Fibroblast of upper back skin (primary cell): ENCODE measurements around the gene KLRB1.
"Not testable (repeated sequence)": the region's sequence is repeated elsewhere in the genome, so short reads cannot be mapped to it uniquely, and the experiment has no call there.

ENCODE experiments used
- DNase-seq: peaks from one replicate; pipeline ENCODE4 v3.0.0-alpha.2; 2013

Gene KLRB1

DNA sequence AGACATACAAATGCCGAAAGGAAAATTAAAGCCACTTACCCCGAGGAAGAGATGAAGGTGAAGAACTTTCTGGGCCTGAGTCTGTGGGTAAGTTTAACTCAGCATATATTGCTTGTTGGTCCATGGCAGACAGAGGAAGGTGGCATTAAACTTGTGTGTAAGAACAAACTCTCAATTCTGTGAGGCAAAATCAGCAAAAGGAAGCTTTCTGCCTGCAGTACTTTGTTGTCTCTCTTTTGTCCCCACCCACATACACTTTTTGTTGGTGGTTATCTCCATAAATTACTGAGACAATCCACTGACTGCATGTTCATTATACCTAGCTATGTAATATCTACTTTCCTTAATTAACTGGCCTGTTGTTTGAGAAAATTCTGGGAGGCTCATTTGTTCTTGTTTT, at the start of gene KLRB1:
TSS of gene KLRB1 (minus strand) at position 201 of the 400 bp plus-strand sequence. CDS start at position 124, 77 bp downstream.
- no peak for DNase-seq

DNA sequence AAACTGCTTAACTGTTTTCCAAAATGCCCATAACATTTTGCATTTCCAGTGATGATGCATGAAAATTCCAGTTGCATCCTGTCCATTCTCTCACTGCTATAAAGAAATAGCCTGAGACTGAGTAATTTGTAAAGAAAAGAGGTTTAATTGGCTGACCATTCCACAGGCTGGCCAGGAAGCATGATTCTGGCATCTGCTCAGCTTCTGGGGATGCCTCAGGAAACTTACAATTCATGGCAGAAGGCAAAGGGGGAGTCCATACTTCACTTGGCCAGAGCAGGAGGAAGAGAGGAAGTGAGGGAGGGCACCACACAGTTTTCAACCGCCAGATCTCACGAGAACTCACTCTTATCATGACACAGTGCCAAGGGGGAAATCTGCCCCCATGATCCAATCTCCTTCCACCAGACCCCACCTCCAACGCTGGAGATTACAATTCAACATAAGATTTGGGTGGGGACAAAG, 43.6 kb upstream of the KLRB1 start:
- peak; percentile 80 for DNase-seq

DNA sequence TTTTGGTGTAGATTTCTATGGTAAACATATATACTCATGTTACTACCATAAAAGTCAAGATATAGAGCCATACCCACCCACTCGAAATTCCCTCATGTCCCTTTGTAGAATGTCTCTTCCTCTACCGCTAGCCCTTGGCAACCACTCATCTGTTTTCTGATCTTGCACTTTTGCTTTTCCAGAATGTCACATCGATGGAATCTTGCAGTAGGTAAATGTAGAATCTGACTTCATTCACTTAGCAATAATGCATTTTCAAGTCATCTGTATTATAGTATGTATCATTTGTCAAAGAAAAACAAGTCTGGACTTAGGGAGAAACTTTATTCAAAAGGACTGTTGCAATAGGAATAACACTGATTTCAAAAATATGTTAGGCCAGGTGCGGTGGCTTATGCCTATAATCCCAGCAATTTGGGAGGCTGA, 42.4 kb upstream of the KLRB1 start:
- no peak for DNase-seq

DNA sequence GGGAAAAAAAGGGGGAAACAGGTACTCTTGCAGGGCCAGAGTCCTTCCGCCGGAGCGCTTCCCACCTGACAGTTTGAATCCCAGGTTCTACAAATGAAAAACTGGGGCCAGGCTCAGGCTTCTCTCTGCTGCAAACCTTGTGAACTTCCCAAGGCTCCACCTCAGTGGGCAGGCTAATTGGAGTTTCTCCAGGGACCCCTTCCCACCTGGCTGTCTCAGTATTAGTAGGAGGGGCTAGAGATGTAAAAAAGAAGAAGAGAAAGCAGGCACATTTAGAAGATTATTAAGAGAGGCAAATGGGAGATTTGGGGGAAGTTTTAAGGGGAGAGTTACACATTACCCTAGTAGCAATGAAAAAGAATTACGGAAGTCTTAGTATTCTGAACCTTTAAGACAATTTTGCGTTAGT, 41.8 kb upstream of the KLRB1 start:
- DNase-seq, result no peak

DNA sequence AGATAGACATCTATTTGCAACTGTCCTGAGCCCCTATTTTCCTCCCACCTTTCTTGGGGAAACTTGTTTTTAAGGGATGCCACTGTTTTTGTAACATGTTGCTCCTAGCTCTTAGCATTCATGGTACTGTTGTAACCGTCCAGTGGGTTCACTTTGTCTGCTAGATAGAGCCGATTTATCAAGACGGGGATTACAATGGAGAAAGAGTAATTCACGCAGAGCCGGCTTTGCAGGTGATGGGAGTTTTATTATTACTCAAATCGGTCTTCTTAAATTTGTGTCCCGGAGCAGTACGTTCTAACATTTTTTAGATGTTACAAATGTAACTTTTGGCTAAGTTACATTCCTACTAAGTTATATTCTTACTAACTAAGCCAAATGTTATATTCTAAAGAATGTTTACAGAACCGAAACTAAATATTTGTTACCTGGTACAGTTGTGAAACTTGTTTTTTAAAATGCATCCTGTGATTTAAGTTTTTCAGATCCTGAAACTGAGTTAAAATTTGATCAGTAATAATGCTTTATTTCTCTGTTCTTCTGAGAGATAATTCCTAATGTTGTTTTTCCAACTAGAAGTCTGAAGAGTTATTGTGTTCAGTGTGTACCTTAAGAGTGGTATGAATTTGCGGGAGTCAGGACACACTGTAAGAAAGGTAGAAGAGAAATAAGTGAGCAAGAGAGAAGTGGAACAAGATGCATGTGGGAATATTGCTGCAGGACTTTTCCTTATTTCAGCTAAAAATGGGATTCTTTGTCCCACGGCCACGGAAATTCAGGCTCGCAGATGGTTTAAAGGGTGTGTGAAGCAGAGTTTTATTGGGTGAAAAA, 41.2 kb upstream of the KLRB1 start:
- no peak for DNase-seq

DNA sequence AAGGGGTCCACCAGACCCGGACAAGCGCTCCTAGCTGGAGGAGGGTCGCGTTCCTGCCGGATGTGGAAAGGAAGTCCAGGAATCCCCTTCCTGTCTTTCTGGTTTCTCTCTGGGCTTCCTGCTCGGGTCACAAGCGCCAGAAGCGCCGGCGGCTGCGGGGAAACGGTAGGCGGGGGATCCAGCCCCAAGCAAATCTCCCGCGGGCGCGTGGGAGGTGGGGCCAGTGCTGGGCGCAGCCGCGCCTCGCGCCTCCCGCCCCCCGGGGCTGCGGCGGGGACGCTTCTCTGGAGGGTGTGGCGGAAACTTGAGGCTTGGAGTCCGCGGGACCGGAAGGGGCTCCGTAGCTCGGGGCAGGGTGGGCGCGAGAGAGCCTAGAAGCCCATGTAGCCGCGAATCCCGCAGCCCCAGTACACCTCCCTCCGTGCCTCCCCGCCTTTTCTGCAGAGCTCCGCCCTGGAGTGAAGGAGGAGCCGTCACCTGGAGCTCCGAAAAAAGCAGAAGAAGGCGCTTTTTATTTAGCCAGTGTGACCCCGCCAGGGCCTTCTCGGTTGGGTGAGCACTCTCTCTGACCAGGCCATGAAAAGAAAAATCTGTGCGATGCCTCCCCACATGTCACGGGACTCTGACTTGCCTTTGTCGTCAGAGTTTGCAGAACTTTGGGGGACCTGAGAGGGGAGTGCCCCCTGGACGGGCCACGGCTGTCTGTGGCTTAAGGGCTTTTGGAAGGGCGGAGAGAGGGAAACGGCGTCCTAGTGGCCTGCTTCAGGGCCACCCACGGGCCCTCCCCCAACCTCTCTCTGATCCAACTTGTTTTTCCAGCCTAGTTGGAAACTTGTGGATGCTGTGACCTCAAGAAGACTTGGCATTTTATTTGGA, 40.3 kb upstream of the KLRB1 start:
- peak; percentile 84 for DNase-seq

DNA sequence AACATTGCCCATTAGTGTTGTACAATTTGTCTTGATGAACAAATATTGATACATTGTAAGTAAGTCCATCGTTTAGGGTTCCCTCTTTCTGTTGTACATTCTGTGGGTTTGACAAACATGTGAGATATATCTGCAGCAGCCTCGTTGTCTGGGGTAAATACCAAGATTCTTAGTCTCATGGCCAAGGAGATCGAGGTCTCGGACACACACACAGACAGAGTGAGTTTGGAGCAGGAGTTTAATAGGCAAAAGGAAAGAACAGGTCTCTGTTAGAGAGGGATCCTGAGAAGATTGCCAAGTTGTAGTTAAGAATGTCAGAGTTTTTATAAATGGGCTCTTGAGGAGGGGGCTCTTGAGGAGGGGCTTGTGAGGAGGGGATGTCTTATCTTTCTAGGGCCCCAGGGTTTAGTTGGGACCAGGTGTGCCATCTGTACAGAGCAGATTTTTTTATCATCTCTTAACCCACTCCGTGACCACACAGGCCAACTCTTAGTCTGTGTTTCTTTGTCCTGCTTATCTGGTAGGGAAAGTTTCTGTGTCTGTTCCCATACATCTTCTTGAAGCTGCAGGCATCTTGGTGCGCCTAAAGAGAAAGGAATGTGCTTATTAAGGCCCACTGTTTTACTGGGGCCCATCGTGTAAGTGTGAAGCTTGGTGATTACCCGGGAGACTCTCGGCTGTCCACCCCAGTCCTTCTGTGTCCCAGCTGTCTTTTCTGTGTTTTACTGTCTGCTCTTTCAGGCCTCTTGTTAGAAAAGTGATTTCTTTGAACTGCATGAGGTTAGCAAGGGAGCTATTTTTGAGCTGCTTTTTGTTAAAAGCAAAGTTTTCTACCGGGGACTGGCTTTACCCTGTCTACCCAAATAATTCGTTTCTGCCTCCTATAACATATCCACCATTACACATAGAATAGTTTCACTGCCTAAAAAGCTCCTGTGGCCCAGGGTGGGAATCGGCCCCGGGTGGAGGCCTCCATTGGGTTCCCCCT, 39.4 kb upstream of the KLRB1 start:
- peak; percentile 34 for DNase-seq

DNA sequence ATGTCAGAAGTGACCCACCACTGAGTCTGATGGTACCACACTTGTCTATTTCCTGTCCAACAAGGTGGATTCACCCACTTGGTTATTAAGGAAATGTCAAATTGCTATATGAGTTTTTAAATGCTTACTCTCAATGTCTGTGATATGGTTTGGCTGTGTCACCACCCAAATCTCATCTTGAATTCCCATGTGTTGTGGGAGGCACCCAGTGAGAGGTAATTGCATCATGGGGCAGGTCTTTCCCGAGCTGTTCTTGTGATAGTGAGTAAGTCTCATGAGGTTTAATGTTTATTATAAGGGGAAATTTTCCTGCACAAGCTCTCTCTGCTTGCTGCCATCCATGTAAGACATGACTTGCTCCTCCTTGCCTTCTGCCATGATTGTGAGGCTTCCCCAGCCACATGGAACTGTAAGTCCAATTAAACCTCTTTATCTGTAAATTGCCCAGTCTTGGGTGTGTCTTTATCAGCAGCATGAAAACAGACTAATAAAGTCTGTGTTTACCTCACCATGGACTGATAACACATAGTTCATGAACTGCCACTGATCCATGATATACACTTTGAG, 37.4 kb upstream of the KLRB1 start:
- not testable (repeated sequence) for DNase-seq

DNA sequence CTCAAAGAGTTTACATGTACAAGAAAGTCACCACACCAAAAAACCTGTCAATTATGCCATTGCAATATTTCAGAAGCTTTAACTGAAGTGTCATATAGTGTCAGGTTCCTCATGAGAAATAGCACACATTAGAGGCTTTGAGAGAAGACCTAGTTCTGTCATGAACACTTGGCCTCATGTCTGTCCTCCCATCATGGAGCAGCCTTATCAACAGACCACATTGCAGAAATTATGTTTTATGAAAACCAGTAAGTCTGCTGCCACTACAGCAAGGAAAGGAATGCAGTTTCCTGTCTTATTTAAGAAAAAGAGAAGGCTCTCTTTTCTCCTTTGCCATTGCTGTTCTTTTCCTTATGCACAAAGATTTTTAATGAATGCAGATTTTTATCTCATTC, 35.5 kb upstream of the KLRB1 start:
- DNase-seq, result no peak

DNA sequence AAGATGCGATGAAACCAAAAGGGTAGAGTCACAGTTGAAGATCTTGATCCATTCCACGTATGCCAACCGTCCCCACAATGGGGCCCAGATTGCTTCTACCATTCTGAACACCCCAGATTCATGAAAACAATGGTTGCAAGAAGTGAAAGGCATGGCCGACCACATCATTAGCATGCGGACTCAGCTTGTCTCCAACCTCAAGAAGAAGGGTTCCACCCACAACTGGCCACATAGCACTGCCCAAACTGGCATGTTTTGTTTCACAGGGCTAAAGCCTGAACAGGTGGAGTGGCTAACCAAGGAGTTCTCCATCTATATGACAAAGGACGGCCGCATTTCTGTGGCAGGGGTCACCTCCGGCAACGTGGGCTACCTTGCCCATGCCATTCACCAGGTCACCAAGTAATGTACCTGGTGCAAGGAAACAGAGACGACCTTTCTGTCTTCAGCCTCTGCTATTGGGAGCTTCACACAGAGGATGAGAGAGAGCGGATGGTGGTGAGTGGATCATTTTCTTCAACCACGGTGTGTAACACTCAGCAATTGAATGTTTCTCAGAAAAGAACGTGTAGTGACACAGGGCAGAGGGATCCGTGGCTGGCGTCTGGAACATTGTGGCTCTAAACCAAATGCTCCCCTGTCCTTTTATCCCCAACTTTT, 35.0 kb upstream of the KLRB1 start:
- no peak for DNase-seq

DNA sequence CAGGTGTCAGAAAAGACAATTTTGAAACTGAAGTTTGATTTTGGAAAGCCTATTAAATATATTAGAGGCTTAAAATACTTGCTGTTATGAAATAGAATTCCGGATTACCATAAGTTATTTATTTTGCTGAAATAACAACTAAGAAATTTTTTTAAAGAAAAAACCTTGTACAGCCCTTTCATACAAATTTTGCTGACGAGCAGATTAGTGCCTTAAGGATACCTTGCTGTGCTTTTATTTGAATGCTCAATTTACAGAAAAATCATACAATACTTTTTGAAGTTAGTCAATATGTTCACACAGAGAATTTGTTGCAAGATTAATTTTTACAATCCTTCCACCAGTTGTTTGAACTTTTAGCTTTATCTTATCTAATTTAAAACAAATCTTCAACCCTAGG, 32.3 kb upstream of the KLRB1 start:
- DNase-seq, result no peak

DNA sequence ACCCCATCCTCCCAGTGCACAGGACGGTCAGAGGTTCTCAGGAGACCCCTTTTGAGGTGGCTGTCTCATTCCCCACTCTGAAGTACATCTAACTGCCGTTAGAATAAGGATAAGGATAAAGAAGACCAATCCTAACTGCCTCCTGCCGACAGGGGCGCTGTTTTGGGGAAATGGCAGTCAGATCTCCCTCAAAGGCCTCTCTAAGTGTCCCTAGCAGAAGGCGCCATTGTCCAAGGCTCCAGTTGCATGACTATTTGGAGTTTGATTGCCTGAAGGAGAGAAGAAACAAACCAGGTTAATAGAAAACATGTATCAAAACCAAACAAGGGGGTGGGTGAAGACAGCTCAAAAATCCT, 29.1 kb upstream of the KLRB1 start:
- no peak for DNase-seq

DNA sequence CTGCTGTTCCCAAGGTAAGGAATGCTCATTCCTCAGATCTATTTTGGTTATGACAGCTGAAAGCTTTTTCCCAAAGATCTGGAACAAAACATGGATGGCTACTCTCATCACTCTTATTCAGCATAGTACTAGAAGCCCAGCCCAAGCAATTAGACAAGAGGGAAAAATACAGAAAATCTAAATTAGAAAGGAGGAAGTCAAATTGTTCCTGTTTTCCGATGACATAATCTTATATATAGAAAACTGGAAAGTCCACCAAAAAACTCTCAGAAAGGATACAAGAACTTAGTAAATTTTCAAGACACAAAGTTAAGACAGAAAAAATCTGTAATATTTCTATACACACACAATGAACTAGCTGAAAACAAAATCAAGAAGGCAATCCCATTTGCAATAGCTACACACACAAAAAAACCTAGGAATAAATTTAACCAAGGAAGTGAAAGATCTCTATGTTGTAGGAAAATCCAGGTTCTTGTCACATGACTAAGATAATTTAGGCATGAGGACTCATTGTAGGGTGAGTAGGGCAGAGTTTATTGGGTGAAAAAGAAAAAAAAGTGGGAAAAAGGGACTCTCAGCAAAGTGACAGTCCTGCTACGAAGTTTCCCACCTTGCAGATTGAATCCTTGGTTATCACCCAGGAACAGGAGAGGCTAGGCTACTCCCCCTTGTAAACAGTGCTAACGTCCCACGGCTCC, 28.6 kb upstream of the KLRB1 start:
- DNase-seq, result no peak

DNA sequence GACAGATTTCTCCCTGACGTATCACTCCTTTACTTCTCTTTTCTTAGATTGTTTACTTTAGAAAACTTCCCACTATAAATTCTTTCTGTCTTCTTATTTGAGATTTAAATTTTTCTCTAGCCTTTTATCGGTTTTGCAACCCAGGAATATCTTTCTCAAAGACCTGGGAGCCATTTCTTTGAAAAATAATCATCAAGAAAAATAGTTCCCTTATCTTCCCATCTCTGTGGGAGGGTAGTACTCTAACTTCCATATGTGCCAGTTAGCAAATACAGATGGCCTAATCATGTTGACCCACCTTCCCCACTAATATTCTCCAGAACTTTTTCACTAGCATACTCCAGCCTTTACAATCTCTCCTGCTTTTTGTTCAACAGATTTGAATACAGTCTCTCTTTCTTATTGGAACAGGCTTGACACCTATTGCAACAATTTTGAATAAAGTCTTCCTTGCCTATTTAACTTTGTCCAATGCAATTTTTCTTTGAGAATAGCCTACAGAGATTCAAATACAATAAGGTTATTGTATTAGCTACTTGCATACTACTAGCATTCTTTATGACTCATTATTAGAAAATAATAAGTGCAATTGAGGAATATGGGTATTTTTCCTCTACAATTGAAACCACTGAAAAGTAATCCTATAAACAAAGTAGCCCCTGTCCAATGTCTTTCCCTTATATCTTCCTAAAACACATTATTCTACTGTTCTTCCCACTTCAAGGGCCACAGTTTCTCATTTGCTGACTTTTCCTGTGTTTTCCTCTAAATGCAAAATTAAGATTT, 27.4 kb upstream of the KLRB1 start:
- no peak for DNase-seq

DNA sequence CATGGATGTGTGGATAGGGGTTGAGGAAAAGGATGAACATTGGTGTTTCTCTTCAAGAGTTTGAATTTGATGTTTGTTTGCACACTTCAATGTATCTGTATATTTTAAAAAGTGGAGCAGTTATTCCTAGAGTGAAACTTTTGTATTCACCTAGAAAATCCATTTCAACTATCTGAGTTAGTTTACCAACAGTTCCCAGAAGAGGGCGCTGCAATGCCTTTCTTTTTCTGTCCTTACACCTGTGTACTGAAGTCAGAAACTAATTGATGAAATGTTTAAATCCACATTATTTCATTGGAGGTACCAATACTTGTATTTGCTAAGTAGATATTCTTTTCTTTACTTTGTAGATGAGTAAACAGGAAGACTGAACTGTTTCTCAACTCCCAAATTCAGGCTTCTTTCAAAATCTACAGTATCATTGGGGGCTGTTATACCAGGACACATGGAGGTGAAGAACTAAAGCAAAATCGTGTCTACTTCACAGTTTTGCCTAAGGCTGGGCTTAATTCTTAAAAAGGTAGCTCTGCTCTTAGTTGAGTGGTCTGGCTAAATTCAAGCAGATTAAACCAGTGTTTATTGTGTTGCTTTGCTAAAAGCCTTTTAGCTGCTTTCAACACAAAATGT, 26.6 kb upstream of the KLRB1 start:
- DNase-seq, result peak; percentile 53

DNA sequence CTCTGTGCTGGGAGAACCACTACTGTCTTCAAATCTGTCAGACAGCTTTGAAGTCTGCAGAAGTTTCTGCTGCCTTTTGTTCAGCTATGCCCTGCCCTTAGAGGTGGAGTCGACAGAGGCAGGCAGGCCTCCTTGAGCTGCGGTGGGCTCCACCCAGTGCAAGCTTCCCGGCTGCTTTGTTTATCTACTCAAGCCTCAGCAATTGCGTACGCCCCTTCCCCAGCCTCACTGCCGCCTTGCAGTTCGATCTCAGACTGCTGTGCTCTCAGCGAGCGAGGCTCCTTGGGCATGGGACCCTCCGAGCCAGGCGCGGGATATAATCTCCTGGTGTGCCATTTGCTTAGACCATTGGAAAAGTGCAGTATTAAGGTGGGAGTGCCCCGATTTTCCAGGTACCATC, 25.1 kb upstream of the KLRB1 start:
- no peak for DNase-seq

DNA sequence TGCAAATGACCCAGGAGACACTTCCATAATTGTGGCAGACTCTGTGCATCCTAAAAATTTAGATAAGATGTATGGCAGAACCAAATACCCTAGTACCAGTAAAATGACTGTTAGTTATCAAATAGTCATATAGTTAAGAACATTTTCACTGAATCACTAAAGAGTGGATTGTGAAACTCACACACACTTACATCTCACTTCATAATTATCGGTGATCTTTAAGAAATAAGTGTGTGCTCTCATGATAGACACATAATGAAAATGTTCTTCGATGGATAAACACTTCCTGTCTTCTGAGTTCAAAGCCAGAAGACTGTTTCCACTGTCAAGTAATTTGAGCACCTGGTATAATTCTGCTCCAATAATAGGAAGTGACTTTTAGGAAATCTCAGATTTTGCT, 19.1 kb upstream of the KLRB1 start:
- DNase-seq, result no peak

DNA sequence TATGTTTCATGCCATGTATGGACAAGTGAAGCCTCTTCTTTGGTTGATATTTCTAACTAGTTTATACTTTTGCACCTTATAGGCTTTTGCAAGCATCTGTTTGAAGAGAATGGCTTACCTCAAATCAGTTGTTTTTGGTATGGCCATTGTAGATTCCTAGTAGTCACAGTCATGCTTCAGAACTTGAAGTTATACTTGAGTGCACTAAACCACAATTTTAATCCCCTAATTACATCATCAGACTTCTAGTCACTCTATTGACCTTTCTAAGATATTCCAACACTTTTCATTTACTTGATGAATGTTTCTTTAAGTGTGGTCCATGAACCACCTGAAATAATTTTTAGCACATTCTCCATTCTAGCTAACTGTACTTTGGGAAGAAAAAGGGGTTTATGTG, 18.6 kb upstream of the KLRB1 start:
- no peak for DNase-seq

DNA sequence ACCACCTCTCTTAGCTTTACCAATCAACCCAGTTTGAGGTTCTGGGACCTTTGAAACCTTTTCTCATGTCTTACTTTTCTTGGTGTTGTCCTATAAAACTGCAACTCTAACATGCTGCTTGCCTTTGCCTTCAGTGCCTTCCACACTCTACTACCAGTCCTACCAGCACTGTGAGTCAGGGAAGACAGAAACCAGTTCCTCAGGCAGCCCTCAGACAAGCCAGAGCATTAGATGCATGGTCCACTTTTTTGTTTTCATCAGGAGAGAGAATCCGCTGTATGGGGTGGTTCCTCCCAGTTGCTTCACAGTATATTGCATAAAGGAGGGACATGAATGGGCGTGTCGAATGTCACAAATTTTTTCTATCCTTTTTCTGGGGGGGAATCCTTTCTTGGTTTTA, 17.3 kb upstream of the KLRB1 start:
- DNase-seq, result no peak
